ENCODE results near the gene PXN. TPM values are rescaled to one million over a fixed set of nuclear protein-coding genes. Genes with fewer than 3 reads are reported as not detected.

Gene PXN
- polyA plus RNA-seq, 1 donor from 2014 or later, result 5.9 TPM

- no peak overlapping the region for H2AFZ ChIP-seq (ENCODE audit: low read depth, low read length)
- H3K9ac ChIP-seq (ENCODE audit: low read length), result no peak overlapping the region
- H3F3A ChIP-seq (ENCODE audit: insufficient read depth, low read length, poor library complexity, severe bottlenecking), result no peaks in the 10 kb centered on the region
- no peak overlapping the region for H3K27ac ChIP-seq (ENCODE audit: low read length)
- H3K27me3 ChIP-seq (ENCODE audit: insufficient read depth, low read depth, low read length), result no peaks in the 10 kb centered on the region
- H3K9me3 ChIP-seq (ENCODE audit: low read length), result no peaks in the 10 kb centered on the region
- H3K36me3 ChIP-seq (ENCODE audit: insufficient read depth, low read length), result peaks cover 7% of the 10 kb centered on the region
- H3K79me2 ChIP-seq (replicated peaks; ENCODE audit: insufficient read depth, low read length), result no peaks in the 10 kb centered on the region
- H3K9me2 ChIP-seq (ENCODE audit: insufficient read depth, low read length), result no peaks in the 10 kb centered on the region
- H3K4me2 ChIP-seq (ENCODE audit: low read length), result no peak overlapping the region
- no peak overlapping the region for H3K4me3 ChIP-seq (ENCODE audit: low read length)
- TF ChIP-seq SMC3 (conservative IDR thresholded peaks at IDR 0.05; ENCODE audit: poor library complexity) (no peak), EP300 (conservative IDR thresholded peaks at IDR 0.05; ENCODE audit: poor library complexity, severe bottlenecking) (no peak), CTCF (IDR thresholded peaks at IDR 0.05; ENCODE audit: poor library complexity, severe bottlenecking) (no peak), REST (IDR thresholded peaks at IDR 0.05; ENCODE audit: borderline replicate concordance) (no peak), MXI1 (conservative IDR thresholded peaks at IDR 0.05; ENCODE audit: poor library complexity, severe bottlenecking) (no peak), EZH2 (IDR thresholded peaks at IDR 0.05; ENCODE audit: borderline replicate concordance, insufficient read depth, low read length, poor library complexity, severe bottlenecking) (no peak), TAF1 (IDR thresholded peaks at IDR 0.05; ENCODE audit: low read depth) (no peak), POLR2AphosphoS5 (IDR thresholded peaks at IDR 0.05) (no peak), RAD21 (conservative IDR thresholded peaks at IDR 0.05) (no peak)
- H4K20me1 ChIP-seq (ENCODE audit: insufficient read depth), result no peaks in the 10 kb centered on the region
Observed at GRCh38 chr12:120220838-120221575, 44.5 kb downstream of the PXN start.

GRCh38 chr12:120218680-120219606 lies 46.6 kb downstream of the PXN start:
- Histone ChIP-seq H3K4me2 (ENCODE audit: low read length) (no peak overlapping the region), H3K36me3 (ENCODE audit: insufficient read depth, low read length) (peaks cover 7% of the 10 kb centered on the region), H3K79me2 (replicated peaks; ENCODE audit: insufficient read depth, low read length) (no peaks in the 10 kb centered on the region), H2AFZ (ENCODE audit: low read depth, low read length) (no peak overlapping the region), H3F3A (ENCODE audit: insufficient read depth, low read length, poor library complexity, severe bottlenecking) (no peaks in the 10 kb centered on the region), H3K9ac (ENCODE audit: low read length) (no peak overlapping the region), H3K27ac (ENCODE audit: low read length) (no peak overlapping the region), H3K9me2 (ENCODE audit: insufficient read depth, low read length) (no peaks in the 10 kb centered on the region), H3K27me3 (ENCODE audit: insufficient read depth, low read depth, low read length) (no peaks in the 10 kb centered on the region), H4K20me1 (ENCODE audit: insufficient read depth) (no peaks in the 10 kb centered on the region), H3K9me3 (ENCODE audit: low read length) (no peaks in the 10 kb centered on the region), H3K4me3 (ENCODE audit: low read length) (no peak overlapping the region)
- TF ChIP-seq CTCF (IDR thresholded peaks at IDR 0.05; ENCODE audit: poor library complexity, severe bottlenecking) (no peak), TAF1 (IDR thresholded peaks at IDR 0.05; ENCODE audit: low read depth) (no peak), POLR2AphosphoS5 (IDR thresholded peaks at IDR 0.05) (no peak), RAD21 (conservative IDR thresholded peaks at IDR 0.05) (no peak), EZH2 (IDR thresholded peaks at IDR 0.05; ENCODE audit: borderline replicate concordance, insufficient read depth, low read length, poor library complexity, severe bottlenecking) (no peak), REST (IDR thresholded peaks at IDR 0.05; ENCODE audit: borderline replicate concordance) (no peak), EP300 (conservative IDR thresholded peaks at IDR 0.05; ENCODE audit: poor library complexity, severe bottlenecking) (no peak)
